Suprapubic skin (tissue), 3 donors: ENCODE measurements around the gene SERTAD1.

Source experiments
- CTCF ChIP-seq, 2 donors: fragments of 200-600 bp in 1 of 2; fragments of 450-650 bp in 1 of 2; sonication (generic) in 1 of 2; IDR thresholded peaks; one replicate each; pipeline ENCODE4 v1.5.1; 2016 to 2019; ENCODE audit warnings: antibody characterized with exemption in 2 of 2, mild to moderate bottlenecking in 1 of 2, moderate library complexity in 1 of 2
- EP300 ChIP-seq: sonication (generic); formaldehyde crosslinking; IDR thresholded peaks from one replicate; pipeline ENCODE4 v1.6.1; 2017; ENCODE audit warnings: antibody characterized with exemption
- POLR2A ChIP-seq, 2 donors: fragments of 450-650 bp; IDR thresholded peaks; one replicate each; pipeline ENCODE4 v1.6.1; 2017; ENCODE audit warnings: antibody characterized with exemption in 2 of 2, mild to moderate bottlenecking in 2 of 2, moderate library complexity in 2 of 2

GRCh38 chr19:40374084-40374483, 51.7 kb downstream of the SERTAD1 start:
- TF ChIP-seq POLR2A (IDR thresholded peaks at IDR 0.05), result no peak
- TF ChIP-seq CTCF (IDR thresholded peaks at IDR 0.05), result no peak
- no peak for TF ChIP-seq EP300
